Measurements from ENCODE around the gene SBF2. TPM values are rescaled to one million over a fixed set of nuclear protein-coding genes. Genes with fewer than 3 reads are reported as not detected.
"Not testable (repeated sequence)": the region's sequence is repeated elsewhere in the genome, so short reads cannot be mapped to it uniquely, and the experiment has no call there.

SBF2 gene
- polyA plus RNA-seq, 3 donors, result 50.0 to 53.0 (median 51.4) TPM

GRCh38 chr11:10125522-10126133 lies 168.4 kb downstream of the SBF2 start:
- DNase-seq (ENCODE audit: low read depth in 3 of 3, low spot score in 2 of 3), result no peak

DNA sequence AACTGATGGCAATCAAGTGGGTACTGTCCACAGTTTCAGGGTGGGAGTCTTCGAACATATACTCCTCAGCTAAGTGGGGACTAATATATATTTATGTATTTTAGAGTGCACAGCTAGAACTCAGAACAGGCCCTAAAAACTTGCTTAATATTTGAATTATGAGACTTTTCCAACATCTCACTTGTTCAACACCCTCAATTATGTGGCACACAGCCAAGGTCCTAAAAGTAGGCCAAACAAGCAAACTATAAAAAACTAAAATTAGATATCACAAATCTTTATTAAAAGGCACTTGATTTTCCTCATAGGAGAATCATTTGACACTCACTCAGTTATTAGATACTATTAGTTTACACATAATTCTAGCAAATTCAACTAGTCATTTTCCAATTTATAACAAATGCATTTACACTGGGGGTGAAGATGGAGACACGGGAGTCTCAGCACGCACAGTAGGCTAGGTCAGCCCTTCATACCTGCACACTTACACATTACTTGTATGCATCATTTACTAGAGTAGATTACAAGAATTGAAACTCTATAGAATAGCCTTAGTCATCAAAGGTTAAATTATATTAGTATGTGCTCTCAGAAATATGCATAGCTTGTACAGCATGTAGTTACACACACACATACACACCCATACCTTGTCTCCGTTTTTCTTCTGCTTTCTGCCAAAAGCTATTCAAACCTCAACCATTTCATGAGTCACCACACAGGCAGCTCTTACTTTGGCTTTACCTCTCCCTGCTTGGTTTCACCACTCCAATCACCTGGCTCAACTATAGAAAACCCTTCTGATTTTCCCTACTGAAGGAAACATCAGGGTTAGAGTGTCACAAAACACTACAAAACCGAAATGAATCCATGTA lies 171.5 kb downstream of the SBF2 start:
- DNase-seq (ENCODE audit: low read depth in 3 of 3, low spot score in 2 of 3), result no peak

GRCh38 chr11:10118865-10119264 lies 175.2 kb downstream of the SBF2 start:
- no peak for DNase-seq (ENCODE audit: low read depth in 3 of 3, low spot score in 2 of 3)

- DNase-seq (ENCODE audit: low read depth in 3 of 3, low spot score in 2 of 3), result no peak
These were observed 176.2 kb downstream of the SBF2 start for GRCh38 chr11:10117709-10118351.

- no peak for DNase-seq (ENCODE audit: low read depth in 3 of 3, low spot score in 2 of 3)
These were observed 177.4 kb downstream of the SBF2 start for GRCh38 chr11:10116588-10116987.

DNA sequence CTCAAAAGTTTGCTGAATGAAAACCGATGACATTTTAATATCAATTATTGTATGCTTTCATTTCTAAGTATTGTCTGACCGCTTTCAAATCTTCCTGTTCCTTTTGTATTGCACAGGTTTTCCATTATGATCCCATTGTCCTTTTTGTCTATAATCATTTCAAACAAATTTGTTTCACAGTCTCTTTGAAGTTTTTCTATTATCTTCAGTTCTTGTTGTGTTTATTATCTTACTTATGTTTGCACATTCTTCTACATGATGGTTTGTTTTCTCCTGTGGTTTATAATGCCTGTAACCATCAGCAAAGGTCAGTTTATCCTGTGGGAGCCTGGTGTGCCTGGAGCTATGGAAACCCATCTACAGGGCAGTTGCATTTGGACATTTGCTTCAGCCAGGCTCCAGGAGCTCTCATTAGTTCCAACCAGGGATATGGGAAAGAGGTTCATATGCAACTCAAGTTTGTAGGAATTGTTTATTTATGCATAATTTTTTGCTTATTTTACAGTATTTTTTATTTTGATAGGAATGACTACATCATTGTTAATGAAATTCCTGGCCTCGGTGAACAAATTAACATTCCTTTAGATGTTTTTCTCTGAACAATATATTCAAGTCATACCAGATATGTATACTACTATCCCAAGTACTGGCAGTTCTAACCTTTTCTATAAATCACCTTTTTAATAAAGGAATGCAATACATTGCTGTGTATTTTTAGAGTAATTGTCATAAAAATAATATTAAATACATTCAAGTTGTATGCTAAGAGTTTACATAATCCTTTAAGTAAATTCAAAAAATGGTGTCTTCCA lies 179.2 kb downstream of the SBF2 start:
- DNase-seq (ENCODE audit: low read depth in 3 of 3, low spot score in 2 of 3), result no peak

DNA sequence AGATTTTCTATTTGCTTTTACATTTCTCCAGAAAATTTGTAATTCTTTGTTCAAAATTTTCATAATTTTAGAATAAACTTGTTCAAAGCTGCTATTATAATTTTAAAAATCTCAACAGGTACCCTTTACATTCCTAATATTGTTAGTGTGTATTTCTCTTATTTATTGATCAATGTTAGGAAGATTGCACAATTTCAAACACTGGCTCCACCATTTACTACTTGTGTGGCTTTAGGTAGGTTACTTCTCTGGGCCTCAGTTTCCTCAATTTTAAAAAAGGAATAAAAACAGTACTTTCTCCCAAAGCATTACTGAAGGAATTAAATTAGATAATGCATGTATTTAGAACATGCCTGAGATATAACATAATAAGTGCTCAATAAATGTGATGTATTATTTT lies 180.2 kb downstream of the SBF2 start:
- no peak for DNase-seq (ENCODE audit: low read depth in 3 of 3, low spot score in 2 of 3)

GRCh38 chr11:10109806-10110205 lies 184.2 kb downstream of the SBF2 start:
- DNase-seq (ENCODE audit: low read depth in 3 of 3, low spot score in 2 of 3), result no peak

- peak in 2 of 3 donors; percentile 45 to 50 for DNase-seq (ENCODE audit: low read depth in 3 of 3, low spot score in 2 of 3)
These were observed 184.9 kb downstream of the SBF2 start for GRCh38 chr11:10108915-10109680.

- DNase-seq (ENCODE audit: low read depth in 3 of 3, low spot score in 2 of 3), result no peak
These were observed 186.5 kb downstream of the SBF2 start for GRCh38 chr11:10107497-10107896.

- DNase-seq (ENCODE audit: low read depth in 3 of 3, low spot score in 2 of 3), result no peak
These were observed 196.4 kb downstream of the SBF2 start for GRCh38 chr11:10097615-10098014.

GRCh38 chr11:10096987-10097386 lies 197.0 kb downstream of the SBF2 start:
- DNase-seq (ENCODE audit: low read depth in 3 of 3, low spot score in 2 of 3), result no peak

DNA sequence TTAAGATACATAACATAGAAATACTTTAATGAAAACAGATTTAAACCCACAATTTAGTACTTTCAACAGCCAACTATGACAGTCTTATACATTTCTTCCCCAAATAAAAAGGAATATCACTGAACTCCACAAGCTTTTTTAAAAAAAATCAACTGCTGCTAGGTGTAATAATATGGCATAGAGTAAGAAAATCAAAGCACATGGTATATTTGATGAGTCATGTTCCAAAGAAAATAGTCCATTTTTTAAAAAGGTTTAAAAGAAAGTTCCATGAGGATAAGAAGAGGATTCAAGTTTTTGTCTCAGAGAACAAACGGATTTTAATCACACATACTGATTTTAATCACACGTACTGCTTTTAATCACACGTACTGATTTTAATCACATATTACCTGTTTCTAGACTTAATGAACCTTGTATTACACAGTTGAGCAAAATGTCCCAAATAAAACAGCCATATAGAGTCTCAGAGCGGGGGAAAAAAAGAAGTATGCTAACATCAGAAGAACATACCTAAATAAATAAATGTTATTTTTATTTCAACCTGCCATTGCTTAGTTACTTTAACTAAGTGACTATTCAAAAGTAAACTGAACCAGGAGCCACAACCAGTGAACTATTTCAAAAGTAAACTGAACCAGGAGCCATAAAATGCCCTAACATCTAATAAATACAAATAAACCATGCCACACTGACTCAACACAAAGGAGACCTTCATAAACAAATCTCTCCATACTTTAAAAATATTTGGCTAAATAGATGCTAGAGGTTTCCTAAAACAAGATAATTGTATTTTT lies 198.4 kb downstream of the SBF2 start:
- no peak for DNase-seq (ENCODE audit: low read depth in 3 of 3, low spot score in 2 of 3)

GRCh38 chr11:10092426-10092825 lies 201.6 kb downstream of the SBF2 start:
- DNase-seq (ENCODE audit: low read depth in 3 of 3, low spot score in 2 of 3), result no peak

DNA sequence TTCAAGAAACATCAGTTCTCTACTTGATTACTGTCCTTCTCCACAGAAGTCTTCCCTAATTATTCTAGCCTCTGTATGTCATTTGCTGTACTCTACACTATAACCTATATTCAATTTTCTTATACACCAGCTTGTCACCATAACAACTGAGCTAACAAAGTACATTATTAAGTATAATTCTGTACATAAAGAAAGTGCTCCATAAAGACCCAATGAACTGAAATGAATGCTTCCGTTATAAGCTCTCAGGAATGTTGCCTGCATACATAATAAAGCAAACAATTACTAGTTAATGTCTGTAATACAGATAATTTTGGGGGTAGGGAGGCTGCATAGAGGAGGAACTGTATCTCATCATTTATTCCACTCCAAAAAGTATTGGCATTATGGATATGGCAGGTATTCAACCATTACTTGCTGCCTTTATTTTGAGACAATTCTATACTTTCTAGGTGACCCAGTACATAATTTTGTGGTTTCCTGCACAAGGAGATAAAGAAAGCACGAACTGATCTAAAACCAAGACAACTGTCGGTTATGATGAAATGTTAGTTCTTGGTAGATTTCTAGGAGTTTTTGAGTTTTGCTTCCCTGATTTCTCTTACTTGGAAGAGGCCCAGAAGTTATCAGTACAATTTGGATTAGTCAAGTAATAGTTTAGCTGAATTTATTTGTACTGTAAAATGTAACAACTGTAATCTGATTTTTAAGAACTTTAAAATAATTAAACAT lies 202.5 kb downstream of the SBF2 start:
- no peak for DNase-seq (ENCODE audit: low read depth in 3 of 3, low spot score in 2 of 3)

- DNase-seq (ENCODE audit: low read depth in 3 of 3, low spot score in 2 of 3), result not testable (repeated sequence)
These were observed 206.1 kb downstream of the SBF2 start for GRCh38 chr11:10087923-10088225.

DNA sequence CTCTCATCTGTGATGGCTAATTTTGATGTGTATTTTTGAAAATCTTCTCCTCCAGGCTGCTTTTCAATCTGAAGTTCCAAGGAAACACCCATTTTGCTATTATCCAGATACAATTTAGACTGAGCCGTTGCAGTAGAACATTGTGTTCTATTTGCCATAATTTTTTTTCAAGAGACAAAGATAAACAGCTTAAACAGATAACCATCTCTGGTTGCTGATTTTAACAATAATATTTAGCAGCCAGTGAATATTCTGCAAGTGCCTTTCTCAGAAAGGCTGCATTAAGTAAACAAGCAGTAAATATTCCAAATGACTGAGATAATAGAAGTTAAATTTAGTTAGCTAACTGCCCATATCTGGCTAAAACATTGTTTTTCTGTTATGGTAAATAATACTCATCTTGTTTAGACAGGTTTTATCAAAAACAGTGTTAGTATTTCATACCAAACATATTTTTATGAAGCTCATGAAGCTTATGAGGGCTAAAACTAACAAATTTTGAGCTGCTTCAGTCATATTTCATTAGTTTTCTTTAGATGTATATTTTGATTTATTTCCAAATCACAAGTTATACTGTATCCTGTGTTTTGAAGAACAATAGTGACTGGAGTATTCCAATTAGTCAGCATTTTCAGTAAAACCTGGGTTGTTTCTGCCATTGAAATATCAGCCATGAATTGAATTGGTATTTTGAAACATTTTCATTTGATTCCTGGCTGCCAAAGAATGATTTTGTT lies 206.7 kb downstream of the SBF2 start:
- DNase-seq (ENCODE audit: low read depth in 3 of 3, low spot score in 2 of 3), result no peak

GRCh38 chr11:10080138-10080537 lies 213.9 kb downstream of the SBF2 start:
- peak in 1 of 3 donors; percentile 1 for DNase-seq (ENCODE audit: low read depth in 3 of 3, low spot score in 2 of 3)

Measured in right renal cortex interstitium (tissue), 3 donors.